Adipose tissue (tissue), 3 donors: Measurements from ENCODE around the gene NALCN. TPM values are rescaled to one million over a fixed set of nuclear protein-coding genes. Genes with fewer than 3 reads are reported as not detected.

Experiments used
- H3K27ac ChIP-seq: one replicate; pipeline ENCODE4 v1.5.1; 2013; ENCODE audit warnings: low read depth, low read length
- WGBS, 3 donors: extraction: QIAGEN DNeasy Blood & Tissue Kit; methylation state at CpG; one replicate each; pipeline ENCODE4 v1.1.7; 2013; 5-methylcytosine and 5-hydroxymethylcytosine counted together
- polyA plus RNA-seq, 3 donors: library from polyadenylated mRNA; stranded (reverse); fragments of 200-250 nt; gene quantifications; one replicate each; pipeline ENCODE4 v1.2.3, GENCODE V29; 2013
- donor health status: healthy with polysubstance abuse.
- donor health status: Bipolar disorder and iron deficiency.
- donor health status: healthy.

Gene NALCN
- polyA plus RNA-seq, 3 donors, result 0.09 to 0.97 (median 0.45) TPM

DNA sequence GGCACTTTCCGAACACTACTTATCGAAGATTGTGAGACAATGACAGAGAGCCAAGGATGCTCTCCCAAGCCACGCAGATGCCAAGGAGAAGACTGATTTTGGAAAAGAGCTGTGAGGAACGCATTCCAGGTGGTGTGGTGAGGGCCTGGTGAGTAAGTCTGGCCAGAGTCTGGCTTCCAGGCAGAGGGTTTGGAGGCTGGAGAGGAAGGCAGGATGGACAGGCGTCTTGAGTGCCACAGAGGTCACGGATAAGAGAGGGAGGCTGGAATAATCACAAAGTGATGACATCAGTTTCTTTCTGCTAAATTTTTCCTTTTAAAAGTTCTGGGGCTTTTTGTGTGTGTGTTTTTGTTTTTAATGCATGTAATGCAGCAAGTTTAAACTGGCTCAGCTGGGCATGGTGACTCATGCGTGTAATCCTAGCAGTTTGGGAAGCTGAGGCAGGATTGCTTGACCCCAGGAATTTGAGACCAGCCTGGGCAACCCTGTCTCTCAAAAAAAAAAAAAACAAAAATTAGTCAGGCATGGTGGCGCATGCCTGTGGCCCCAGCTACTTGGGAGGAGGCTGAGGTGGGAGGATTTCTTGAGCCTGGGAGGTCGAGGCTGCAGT lies 235.1 kb downstream of the NALCN start:
- 69 to 93% (median 74%) methylated on average over 9 of the region's 9 CpGs for WGBS, 3 donors
- no peak overlapping the region for H3K27ac ChIP-seq

DNA sequence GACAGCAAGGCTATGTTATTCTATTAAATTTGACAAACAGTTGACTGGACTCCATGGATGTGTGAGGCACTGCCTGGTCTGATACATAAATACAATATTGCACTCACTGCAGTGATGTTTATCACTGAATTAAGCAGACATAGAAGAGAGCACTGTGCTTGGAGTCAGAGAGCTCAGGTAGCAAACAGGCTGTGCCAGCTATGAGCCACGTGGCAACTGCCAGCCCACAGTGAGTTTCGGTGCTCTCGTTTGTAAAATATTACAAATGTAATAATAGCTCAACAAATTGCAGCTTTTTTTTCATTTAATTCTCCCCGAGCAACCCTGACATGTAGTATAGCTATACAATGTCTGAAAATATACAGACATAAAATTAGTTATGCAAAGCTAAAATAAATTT lies 237.3 kb downstream of the NALCN start:
- WGBS, 3 donors, result 81 to 85% (median 82%) methylated on average over 4 of the region's 4 CpGs
- no peak overlapping the region for H3K27ac ChIP-seq

DNA sequence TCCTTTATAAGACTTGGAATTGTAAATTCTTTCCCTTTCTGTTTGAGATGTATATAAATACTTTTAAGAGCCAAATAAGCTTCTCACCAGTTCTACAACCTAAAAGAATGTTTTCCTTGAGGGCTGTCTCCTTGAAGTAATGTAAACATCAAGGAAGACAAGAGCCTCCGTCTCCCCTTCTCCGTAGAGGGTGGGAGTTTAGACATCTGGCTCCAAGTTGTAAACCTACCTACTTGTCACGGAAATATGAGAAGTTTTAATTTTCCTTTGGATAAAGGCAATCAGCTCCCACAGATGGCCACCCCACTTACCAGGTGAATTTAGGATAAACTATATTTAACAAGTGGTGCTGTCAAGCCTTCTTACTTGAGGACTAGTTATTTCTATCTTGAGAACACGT lies 237.9 kb downstream of the NALCN start:
- WGBS, 3 donors, result 22 to 34% (median 32%) methylated on average over 4 of the region's 4 CpGs
- H3K27ac ChIP-seq, result no peak overlapping the region

DNA sequence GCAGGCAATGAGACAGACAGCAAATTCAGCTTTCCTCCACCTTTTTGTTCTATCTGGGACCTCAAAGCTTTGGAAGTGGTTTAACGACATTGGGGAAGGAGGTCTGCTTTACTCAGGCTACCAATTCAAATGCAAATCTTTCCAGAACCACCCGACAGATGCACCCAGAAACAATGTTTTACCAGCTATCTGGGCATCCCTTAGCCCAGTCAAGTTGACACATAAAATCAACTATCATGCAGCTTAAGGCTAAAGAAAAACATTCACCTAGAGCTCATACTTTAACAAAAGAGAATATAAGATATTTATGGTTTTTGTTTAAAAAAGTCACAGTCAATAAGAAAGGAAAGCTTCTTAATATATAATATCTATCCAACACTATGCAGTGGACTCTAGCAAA lies 246.0 kb downstream of the NALCN start:
- H3K27ac ChIP-seq, result no peak overlapping the region
- 79 to 95% (median 83%) methylated on average over 2 of the region's 2 CpGs for WGBS, 3 donors

DNA sequence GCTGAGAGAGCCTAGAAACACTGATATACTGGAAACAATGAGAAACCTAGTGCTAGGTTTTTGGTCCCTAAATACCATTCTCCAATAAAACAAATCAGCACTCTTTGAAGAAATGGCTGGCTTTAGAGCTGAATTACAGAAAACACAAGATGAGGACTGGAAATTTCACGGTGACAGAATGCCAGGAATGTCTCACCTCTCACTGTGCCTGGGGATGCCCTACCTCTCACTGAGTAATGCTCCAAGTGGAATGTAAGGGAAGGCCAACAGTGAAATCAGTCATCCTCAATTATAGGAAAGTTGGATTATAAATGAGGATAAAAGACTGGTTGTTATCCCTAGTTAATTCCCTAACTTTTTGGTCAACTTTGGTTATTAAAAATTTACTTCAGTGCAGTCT lies 259.0 kb downstream of the NALCN start:
- WGBS, 3 donors, result 10 to 17% (median 17%) methylated on average over 1 of the region's 1 CpG
- no peak overlapping the region for H3K27ac ChIP-seq

DNA sequence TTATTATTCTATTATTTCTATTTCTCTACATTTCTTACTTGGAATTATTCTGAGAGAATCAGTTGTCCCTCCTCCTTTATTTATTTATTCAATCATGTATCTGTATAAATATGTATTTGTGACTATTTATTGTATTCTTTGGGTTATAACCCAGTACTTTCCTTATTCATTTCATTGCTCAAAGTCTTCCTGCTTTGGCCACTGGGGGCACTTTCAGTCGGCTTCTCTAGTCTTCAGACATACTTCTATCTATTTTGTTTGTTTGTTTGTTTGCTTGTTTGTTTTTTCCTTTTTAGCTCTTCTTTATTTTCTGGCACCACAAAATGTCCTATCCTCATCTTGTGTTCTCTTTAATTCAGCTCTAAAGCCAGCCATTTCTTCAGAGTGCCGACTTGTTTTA lies 260.4 kb downstream of the NALCN start:
- WGBS, 3 donors, result 48 to 57% (median 52%) methylated on average over 2 of the region's 2 CpGs
- H3K27ac ChIP-seq, result no peak overlapping the region

DNA sequence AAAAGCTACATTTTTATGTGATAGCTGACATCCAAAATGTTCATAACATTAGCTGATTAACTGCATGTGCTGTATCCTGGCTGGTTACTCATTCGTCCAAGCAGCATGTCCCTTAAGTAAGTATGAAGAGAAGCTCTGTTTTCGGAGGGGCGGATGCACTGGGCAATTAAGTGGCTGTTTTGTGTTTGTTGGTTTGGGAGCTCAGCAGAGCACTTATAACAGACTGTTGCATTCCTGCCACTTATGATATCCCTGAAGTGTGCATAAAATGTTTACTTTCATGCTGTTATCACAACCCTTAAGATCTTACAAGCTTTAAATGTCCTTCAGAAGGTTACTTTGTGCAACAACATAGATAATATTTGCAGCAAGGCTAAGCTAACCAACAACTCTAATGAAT lies 264.1 kb downstream of the NALCN start:
- WGBS, 3 donors, result 55 to 78% (median 78%) methylated on average over 3 of the region's 3 CpGs
- H3K27ac ChIP-seq, result no peak overlapping the region

DNA sequence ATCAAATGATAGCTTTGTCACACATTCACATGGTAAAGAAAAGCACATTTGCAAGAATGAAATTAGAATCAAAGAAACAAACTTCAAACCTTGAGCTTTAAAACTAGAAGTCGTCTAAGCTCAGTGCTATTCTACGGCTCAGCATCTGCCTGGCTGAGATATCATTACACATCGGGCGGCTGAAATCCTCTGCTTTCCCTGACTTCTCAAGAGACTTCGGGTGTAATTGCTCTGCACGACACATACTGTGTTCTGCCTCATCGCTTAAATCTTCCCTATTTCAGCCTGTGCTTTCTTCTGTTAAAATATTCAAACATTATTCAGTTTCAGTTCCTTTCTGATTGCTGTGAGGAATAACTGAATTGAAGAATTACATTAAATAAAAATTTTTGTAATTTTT lies 265.3 kb downstream of the NALCN start:
- WGBS, 3 donors, result 16 to 57% (median 30%) methylated on average over 7 of the region's 7 CpGs
- H3K27ac ChIP-seq, result no peak overlapping the region

DNA sequence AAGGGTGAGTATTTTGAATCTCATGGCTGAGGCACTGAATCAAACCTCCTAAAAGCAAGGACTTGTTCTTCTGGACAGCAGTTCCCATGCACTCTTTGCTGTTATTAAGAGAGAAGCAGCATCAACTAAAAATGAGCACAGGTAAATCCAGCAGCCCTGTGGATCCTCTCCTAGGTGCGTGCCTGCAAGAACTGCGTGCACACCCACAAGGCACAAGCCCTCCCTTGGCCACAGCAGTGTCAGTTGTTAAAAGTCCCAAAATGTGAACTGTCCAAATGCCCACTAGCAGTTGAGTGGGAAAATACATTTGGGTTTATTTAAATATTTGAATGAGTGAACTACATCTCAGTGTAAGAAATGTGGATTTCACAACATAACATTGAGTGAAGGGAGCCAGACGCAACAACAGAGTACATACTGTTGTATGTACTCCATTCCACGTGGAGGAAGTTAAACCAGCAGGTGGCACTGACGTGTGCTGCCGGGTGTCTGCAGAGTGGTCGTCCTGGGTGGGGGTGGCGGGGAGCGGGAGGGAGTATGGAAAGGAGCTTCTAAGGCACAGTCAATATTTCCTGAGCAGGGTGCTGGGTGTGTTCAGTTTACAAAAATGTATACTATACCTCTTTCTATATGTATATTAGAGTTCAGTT lies 266.4 kb downstream of the NALCN start:
- 34 to 36% (median 34%) methylated on average over 9 of the region's 9 CpGs for WGBS, 3 donors

DNA sequence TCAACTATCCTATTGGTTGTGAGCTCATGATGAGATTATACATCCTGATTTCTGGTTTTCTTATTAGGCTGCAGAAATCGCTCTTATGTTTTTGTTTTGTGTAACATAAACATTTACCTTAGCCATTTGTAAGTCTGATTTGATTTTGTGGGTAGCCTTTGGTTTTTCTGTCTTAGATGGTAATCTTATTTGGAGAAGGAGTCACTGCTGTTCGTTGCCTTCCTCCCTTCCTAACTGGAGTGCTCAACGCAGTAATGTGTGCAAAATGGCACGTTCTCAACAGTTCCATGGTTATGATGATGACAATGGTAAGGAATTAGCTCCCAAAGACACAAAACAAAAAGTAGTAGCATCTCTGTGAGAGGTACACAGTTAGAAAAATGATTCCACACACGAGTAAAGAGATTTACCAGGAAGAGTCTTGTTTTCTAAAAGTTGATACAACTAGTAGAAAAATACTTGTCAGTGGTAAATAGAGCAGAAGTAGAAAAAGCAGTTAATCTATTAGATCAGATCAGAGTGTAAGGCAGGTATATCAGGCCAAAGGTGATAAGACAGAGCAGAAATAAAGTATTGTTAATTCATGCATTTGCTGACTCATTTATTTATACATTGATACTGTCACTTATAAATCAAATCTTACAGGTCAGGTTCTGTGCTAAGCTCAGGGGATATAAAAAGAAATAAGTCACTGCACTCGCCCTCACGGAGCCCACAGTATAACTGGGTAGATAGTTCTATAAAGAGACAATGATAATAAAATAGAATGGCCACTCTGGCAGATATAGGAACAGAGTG lies 270.0 kb downstream of the NALCN start:
- WGBS, 3 donors, result 59 to 67% (median 65%) methylated on average over 7 of the region's 7 CpGs
- no peak overlapping the region for H3K27ac ChIP-seq

More for the DNA sequence above, 266.4 kb downstream of the NALCN start:
- no peak overlapping the region for H3K27ac ChIP-seq

DNA sequence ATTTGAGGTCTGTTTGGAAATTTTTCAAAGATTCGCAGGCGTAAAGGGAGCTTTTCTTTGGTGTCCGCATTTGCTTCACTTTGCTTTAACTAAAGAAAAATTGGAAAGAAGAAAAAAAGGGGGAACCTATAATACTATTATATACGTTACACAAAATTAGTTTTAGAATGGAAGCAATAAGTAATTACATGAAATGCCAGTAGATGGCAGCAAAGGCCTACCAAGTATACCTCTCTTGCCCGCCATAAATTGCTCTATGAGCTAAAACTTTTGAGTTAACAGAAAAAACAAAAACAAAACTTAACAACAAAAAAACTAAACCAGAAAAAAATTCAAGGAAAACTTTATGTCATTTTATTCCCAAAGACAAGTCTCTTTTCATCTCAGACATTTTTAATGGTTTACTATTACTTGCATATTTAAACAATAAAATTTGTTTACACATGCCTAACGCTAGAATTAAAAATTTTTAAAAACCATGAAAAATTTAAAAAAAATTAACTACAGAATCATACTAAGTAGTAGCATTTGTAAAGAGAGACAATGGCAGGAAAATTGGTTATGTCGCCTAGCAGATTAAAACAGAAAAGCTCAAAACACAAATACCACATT lies 271.4 kb downstream of the NALCN start:
- WGBS, 3 donors, result 23 to 31% (median 27%) methylated on average over 7 of the region's 7 CpGs
- no peak overlapping the region for H3K27ac ChIP-seq

DNA sequence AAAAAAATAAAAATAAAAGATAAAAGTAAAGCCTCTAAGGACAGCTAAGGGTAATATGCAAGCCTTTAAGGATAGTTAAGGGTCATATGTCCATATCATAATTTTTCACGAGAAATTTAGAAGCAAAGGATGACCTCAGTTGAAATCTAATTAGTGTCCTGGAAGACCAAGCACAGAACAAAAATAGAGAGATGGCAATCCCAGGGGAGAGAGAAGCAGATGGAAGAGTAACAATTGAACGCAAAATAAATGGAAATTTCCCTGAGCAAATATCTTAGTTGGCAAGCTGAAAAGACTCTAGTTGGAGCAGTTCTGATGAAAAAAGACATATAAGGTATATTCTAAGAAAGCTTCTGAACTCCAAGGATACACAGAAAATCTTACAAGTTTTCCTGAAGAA lies 275.4 kb downstream of the NALCN start:
- 60 to 73% (median 64%) methylated on average over 2 of the region's 2 CpGs for WGBS, 3 donors
- H3K27ac ChIP-seq, result no peak overlapping the region

DNA sequence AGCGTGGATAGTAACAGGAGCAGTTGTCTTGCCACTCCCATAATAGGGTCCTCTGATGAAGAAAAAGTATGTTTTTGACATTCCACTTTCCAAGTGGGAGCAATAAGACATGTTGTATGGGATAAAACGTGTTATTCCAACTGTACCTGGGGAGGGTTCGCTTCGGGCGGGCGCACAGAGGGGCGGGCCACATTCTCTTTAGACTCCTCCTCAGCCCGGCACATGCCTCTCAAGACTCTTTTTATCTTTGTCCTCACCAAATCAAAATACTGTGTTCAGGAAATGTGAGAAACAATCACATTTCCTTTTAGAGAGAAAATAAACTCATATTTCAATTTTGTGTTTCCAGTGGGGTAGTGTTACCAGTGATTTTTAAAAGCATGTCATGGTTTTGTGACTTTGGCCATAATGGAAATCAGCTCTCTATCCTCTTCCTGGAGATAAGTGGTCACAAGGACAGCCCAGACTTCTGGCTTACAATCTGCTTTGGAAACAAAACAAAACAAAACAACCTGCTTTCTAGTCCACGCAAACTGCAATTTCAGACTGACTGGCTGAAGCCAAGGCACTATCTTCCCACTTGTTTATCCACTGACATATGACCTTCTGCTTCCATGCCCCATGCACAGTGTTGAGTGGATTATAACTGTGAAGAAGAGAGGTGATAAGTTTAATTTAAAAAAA lies 276.1 kb downstream of the NALCN start:
- 76 to 86% (median 80%) methylated on average over 9 of the region's 9 CpGs for WGBS, 3 donors
- no peak overlapping the region for H3K27ac ChIP-seq

DNA sequence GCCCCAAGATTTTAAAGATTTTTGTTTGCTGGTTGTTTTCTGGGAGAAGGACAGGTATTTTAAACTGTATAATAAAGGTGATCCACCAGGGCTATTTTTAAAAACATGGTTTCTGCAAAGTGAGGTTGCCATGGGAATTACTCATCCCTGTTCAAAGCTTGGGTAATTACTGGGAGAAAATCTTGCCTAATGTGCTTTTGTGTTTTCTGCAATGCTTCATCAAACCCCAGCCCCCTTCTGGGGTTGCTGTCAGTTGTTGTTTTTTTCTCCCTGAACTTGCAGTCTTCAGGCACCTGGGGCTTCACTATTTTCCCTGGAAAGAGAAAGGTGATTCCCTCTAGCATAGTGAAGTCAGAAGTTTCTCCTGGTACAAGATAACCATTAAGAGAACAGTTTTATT lies 277.2 kb downstream of the NALCN start:
- H3K27ac ChIP-seq, result no peak overlapping the region

DNA sequence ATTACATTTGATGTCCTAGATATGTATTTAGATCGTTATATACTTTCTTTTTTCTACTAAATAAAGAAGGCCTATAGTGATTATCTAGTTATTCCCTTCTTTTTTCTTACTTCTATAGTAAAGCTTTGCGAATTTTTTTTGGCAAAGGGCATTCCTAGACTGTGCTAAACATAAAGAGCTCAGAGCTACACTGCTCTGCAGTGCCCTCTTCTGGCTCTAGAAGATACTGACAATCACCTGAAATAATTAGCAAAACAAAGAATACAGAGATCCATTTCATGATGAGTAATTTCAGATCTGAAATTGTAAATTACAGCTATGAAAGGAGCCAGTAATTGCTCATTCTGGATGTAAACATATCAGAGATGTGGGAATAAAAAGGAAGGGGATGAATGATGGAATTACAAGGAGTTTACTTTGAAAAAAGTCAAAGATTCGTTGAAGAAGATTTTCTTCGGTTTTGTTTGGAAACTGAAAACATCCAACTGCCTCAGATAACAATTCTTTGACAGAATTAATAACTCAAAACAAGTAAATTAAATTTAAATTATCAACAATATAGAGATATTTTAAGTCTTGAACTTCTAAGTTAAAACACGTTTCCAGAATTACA lies 288.5 kb downstream of the NALCN start:
- 62 to 74% (median 64%) methylated on average over 5 of the region's 5 CpGs for WGBS, 3 donors
- no peak overlapping the region for H3K27ac ChIP-seq

DNA sequence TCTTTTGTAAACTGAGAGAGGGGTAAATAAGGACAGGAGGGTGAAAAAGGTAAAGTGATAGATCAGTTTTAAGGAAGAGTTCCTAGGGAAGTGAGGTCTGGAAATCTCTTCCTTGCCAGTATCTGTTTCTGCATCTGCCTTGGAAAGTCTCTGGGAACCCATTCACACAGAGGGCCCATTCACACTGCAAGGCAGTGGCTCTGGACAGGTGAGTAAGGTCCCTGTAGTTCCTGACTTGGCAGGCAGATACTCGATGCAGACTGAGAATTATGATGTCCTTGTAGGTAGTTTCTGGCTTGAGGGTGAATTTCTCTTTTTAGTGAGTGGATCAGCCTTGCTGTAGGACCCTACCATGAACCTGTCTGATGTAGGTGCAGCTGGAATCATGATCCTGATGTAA lies 293.3 kb downstream of the NALCN start:
- H3K27ac ChIP-seq, result no peak overlapping the region
- 76 to 81% (median 78%) methylated on average over 1 of the region's 1 CpG for WGBS, 3 donors

DNA sequence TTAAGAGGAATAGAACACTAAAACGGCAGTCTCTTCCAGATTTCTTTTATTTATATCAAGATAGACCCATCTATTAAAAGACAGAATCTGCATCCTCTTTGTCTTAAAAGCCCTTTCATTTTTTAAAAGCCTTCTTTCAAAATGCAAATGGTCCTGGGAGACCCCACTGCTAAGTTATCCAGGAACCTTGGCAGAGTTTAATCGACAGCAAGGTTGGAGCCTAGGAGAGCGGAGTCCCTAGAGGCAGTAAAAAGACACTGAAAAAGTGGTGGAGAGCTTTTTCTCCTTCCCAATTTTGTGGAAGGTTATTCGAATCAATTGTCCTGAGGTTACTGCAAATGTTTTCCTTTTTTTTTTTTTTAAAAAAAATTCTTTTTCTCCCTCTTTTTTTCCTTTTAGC lies 294.7 kb downstream of the NALCN start:
- 64 to 77% (median 71%) methylated on average over 4 of the region's 4 CpGs for WGBS, 3 donors
- H3K27ac ChIP-seq, result no peak overlapping the region

DNA sequence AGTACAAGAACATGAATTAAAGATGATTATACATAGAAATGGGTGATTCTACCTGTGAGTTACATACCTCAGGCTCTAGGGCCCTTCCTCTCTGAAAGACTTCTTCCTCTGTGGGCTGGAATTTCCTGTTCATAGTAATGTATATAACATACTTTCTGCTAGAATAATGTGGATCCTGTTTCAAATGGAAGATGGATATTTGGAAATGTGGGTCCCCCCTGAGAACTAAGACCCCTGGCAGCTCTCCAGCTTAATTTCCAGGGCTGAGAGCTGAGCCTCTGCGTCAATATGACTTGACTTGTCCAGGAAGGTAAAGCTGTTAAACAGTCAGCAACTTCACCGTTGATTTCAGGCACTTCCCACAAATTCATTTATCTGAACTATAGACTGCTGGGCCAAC lies 296.3 kb downstream of the NALCN start:
- H3K27ac ChIP-seq, result no peak overlapping the region
- 52 to 60% (median 53%) methylated on average over 2 of the region's 2 CpGs for WGBS, 3 donors
